Natural killer cell (primary cell): Measurements from ENCODE around the gene FALEC. TPM values are rescaled to one million over a fixed set of nuclear protein-coding genes. Genes with fewer than 3 reads are reported as not detected.
"Not testable (repeated sequence)": the region's sequence is repeated elsewhere in the genome, so short reads cannot be mapped to it uniquely, and the experiment has no call there.

ENCODE experiments used
- ATAC-seq, 3 donors: fragments of 150-1000 bp in 2 of 3; fragments of 200-7000 bp in 1 of 3; cut with Tn5 transposase; 1 replicate in 1 of 3; 2 replicates in 2 of 3; pipeline ENCODE4 v1.10.0; 2021; ENCODE audit warnings: mild to moderate bottlenecking in 2 of 3, moderate library complexity in 2 of 3
- DNase-seq, 2 donors: peaks; one replicate each; pipeline versions ENCODE4 v3.0.0 to v3.0.0-alpha.2; 2013 to 2021; ENCODE audit warnings: mixed read lengths in 1 of 2
- H3K27ac ChIP-seq: one replicate; pipeline ENCODE4 v1.5.1; 2013; ENCODE audit warnings: mild to moderate bottlenecking, low read length
- H3K27me3 ChIP-seq: one replicate; pipeline ENCODE4 v1.6.1; 2013; ENCODE audit warnings: low read length; ENCODE audit not compliant: control insufficient read depth, insufficient read depth
- H3K36me3 ChIP-seq: one replicate; pipeline ENCODE4 v1.6.1; 2013; ENCODE audit warnings: low read length; ENCODE audit not compliant: control insufficient read depth, insufficient read depth
- H3K4me1 ChIP-seq: one replicate; pipeline ENCODE4 v1.6.1; 2013; ENCODE audit warnings: low read length; ENCODE audit not compliant: control insufficient read depth, insufficient read depth
- H3K4me3 ChIP-seq: one replicate; pipeline ENCODE4 v1.5.1; 2013; ENCODE audit warnings: low read length
- H3K9me3 ChIP-seq: one replicate; pipeline ENCODE4 v1.6.1; 2013; ENCODE audit warnings: low read length; ENCODE audit not compliant: control insufficient read depth, insufficient read depth
- H3K27ac Mint-ChIP-seq, 2 donors: one replicate each; pipeline ENCODE4 v1.8.0; 2022; ENCODE audit warnings: mild to moderate bottlenecking in 2 of 2, mixed read lengths in 2 of 2, moderate library complexity in 1 of 2
- H3K27me3 Mint-ChIP-seq, 2 donors: one replicate each; pipeline ENCODE4 v1.8.0; 2022; ENCODE audit warnings: low read depth in 2 of 2, mixed read lengths in 2 of 2
- H3K36me3 Mint-ChIP-seq: one replicate; pipeline ENCODE4 v1.8.0; 2022; ENCODE audit warnings: mixed read lengths
- H3K4me1 Mint-ChIP-seq, 2 donors: one replicate each; pipeline ENCODE4 v1.8.0; 2022; ENCODE audit warnings: mixed read lengths in 2 of 2
- H3K4me3 Mint-ChIP-seq: one replicate; pipeline ENCODE4 v1.8.0; 2022; ENCODE audit warnings: mild to moderate bottlenecking, moderate library complexity, mixed read lengths
- H3K9me3 Mint-ChIP-seq, 2 donors: one replicate each; pipeline ENCODE4 v1.8.0; 2022; ENCODE audit warnings: mixed read lengths in 2 of 2
- WGBS: methylation state at CpG from one replicate; pipeline ENCODE4 v1.1.7; 2013; ENCODE audit warnings: missing lambda C conversion rate; ENCODE audit not compliant: insufficient coverage; 5-methylcytosine and 5-hydroxymethylcytosine counted together
- intact Hi-C: fragments of 100-400 bp; cut with micrococcal nuclease; formaldehyde crosslinking; loops from one replicate; pipeline ENCODE4 v1.14.2; 2022
- total RNA-seq, 4 donors: library from RNA; stranded (reverse); fragments of 120-200 nt in 1 of 4; gene quantifications; one replicate each; pipeline versions ENCODE4 v1.2.3 to v1.2.4, GENCODE V29; 2013 to 2022
- TF ChIP-seq, protein P1 (sequence below): fragments of 200-600 bp; IDR thresholded peaks from one replicate; pipeline ENCODE4 v1.8.0; 2022; ENCODE audit warnings: antibody characterized with exemption

The FALEC gene
- total RNA-seq, 3 donors from 2014 or later (not counting 1 experiment from before 2014, with no cell fraction given), result not detected

DNA sequence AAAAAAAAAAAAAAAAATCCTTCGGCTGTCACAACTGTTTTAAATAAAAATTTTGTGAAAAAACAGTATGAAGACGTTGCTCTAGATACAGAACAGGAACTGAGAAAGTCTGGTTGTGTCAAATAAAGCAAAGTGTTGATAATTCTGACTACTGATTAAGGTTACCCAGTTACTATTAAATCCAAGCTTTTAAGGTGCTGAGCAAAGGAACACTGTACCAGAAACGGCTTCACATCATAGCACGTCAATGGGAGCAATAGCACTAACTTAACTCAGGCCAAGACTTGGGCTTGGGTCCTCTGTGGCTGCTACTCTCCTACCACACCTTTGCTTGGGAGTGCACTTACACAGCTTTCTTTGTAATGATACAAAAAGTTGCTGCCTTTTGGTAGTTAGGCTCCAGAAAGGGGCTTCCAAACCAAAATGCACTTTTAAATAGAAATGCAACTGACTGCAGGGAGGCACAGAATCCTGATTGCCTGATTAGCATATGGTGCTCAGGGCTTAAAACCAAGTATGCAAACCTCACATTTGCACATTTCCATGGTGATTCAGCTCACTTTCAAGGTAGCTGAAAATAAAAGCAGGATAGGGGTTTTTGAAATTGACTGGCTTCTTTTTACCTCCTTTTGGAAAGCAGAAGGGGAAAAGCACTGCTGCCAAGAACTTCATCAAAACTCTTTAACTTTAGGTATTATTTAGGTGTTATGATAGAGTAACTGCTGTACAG, 57.5 kb downstream of the FALEC start:
- intact Hi-C loops, result loop anchor here (5.0 kb wide), 1 partner anchor 484 kb away; the partner anchor contains the start of gene CDC42SE1
- H3K36me3 ChIP-seq, result peaks cover 62% of the 10 kb centered on the region
- Mint-ChIP-seq H3K27ac (peak overlapping the region; percentile 96 to 99), H3K27me3 (no peaks in the 10 kb centered on the region), H3K9me3 (no peaks in the 10 kb centered on the region), H3K36me3 (peaks cover 34% of the 10 kb centered on the region), H3K4me3 (peak overlapping the region; percentile 57), H3K4me1 (peaks cover 74 to 81% of the 10 kb centered on the region in 2 donors)
- no peak overlapping the region for H3K4me3 ChIP-seq
- DNase-seq, result peak in 1 of 2 donors; percentile 42
- WGBS, result 36% methylated on average over 4 of the region's 4 CpGs
- H3K4me1 ChIP-seq, result peaks cover 68% of the 10 kb centered on the region
- TF ChIP-seq, protein P1, sequence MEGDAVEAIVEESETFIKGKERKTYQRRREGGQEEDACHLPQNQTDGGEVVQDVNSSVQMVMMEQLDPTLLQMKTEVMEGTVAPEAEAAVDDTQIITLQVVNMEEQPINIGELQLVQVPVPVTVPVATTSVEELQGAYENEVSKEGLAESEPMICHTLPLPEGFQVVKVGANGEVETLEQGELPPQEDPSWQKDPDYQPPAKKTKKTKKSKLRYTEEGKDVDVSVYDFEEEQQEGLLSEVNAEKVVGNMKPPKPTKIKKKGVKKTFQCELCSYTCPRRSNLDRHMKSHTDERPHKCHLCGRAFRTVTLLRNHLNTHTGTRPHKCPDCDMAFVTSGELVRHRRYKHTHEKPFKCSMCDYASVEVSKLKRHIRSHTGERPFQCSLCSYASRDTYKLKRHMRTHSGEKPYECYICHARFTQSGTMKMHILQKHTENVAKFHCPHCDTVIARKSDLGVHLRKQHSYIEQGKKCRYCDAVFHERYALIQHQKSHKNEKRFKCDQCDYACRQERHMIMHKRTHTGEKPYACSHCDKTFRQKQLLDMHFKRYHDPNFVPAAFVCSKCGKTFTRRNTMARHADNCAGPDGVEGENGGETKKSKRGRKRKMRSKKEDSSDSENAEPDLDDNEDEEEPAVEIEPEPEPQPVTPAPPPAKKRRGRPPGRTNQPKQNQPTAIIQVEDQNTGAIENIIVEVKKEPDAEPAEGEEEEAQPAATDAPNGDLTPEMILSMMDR, result no peak
- H3K27ac ChIP-seq, result peak overlapping the region; percentile 53
- no peaks in the 10 kb centered on the region for H3K27me3 ChIP-seq
- no peaks in the 10 kb centered on the region for H3K9me3 ChIP-seq
- no peak for ATAC-seq

- not testable (repeated sequence) for H3K4me3 ChIP-seq, H3K9me3 Mint-ChIP-seq, H3K9me3 ChIP-seq, H3K27me3 ChIP-seq, H3K27me3 Mint-ChIP-seq, ATAC-seq
- H3K4me3 Mint-ChIP-seq, result peak overlapping the region; percentile 57
- WGBS, result 54% methylated on average over 13 of the region's 13 CpGs
- Histone ChIP-seq H3K27ac (peak overlapping the region; percentile 53), H3K4me1 (peaks cover 62% of the 10 kb centered on the region), H3K36me3 (peaks cover 67% of the 10 kb centered on the region)
- peaks cover 72 to 78% of the 10 kb centered on the region in 2 donors for H3K4me1 Mint-ChIP-seq
- DNase-seq, result peak in 1 of 2 donors; percentile 33
- peak overlapping the region; percentile 96 to 99 for H3K27ac Mint-ChIP-seq
- peaks cover 40% of the 10 kb centered on the region for H3K36me3 Mint-ChIP-seq
- intact Hi-C loops, result loop anchor here (5.0 kb wide), 1 partner anchor 484 kb away; the partner anchor contains the start of gene CDC42SE1
These were observed 58.1 kb downstream of the FALEC start for GRCh38 chr1:150573648-150574071.

DNA sequence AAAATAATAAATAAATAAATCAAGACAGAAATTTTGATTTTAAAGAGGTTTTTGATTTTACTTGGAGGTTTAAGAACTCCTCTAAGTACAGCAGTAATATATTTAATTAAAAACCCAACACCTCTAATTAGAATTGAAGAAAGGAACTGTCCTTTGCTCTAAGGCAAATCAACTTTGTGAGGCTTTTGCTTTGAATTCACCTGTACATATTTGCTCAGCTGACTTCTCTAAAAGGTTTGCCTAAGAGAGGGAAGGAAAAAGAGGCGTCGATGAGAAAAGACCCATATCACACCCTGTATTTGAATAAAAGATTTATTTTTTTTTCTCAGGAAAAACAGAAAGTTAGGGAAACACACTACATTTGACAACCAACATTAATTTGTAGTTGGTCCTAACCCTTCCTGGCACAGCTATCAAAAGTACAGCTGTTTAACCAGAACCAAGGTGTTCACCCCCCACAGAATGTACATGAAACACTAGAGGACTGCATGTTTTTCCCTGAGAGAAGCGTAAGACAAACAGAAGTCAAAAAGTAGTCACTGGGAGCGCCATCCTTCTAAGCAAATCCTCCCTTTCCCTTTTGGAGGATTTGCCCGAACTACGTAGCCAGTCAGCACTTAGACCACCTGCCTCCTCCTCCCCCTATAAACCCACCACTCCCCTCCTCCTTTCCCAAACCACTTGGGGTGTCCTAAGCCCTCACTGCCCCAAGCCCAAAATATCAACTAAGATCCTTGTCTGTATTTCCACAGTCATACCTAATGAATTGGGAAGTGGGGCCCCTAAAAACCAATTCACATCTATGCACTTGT, 58.9 kb downstream of the FALEC start:
- peaks cover 40% of the 10 kb centered on the region for H3K36me3 Mint-ChIP-seq
- no peaks in the 10 kb centered on the region for H3K9me3 ChIP-seq
- peak overlapping the region; percentile 100 for H3K4me3 Mint-ChIP-seq
- no peaks in the 10 kb centered on the region for H3K9me3 Mint-ChIP-seq
- H3K4me3 ChIP-seq, result peak overlapping the region; percentile 79
- TF ChIP-seq, protein P1, result no peak
- peak overlapping the region; percentile 96 to 99 for H3K27ac Mint-ChIP-seq
- H3K27me3 ChIP-seq, result no peaks in the 10 kb centered on the region
- peaks cover 67 to 70% of the 10 kb centered on the region in 2 donors for H3K4me1 Mint-ChIP-seq
- H3K27ac ChIP-seq, result peak overlapping the region; percentile 46
- 46% methylated on average over 4 of the region's 6 CpGs for WGBS
- ATAC-seq, result no peak
- intact Hi-C loops, result loop anchor here (5.0 kb wide), 1 partner anchor 483 kb away; the partner anchor contains the start of gene CDC42SE1
- no peaks in the 10 kb centered on the region for H3K27me3 Mint-ChIP-seq
- peaks cover 70% of the 10 kb centered on the region for H3K36me3 ChIP-seq
- peaks cover 54% of the 10 kb centered on the region for H3K4me1 ChIP-seq
- DNase-seq, result peak in 1 of 2 donors; percentile 51

GRCh38 chr1:150575072-150575489, 59.5 kb downstream of the FALEC start:
- Histone ChIP-seq H3K36me3 (peaks cover 70% of the 10 kb centered on the region), H3K9me3 (no peaks in the 10 kb centered on the region), H3K4me3 (peak overlapping the region; percentile 79), H3K27me3 (no peaks in the 10 kb centered on the region), H3K27ac (peak overlapping the region; percentile 46), H3K4me1 (peaks cover 53% of the 10 kb centered on the region)
- no peaks in the 10 kb centered on the region for H3K9me3 Mint-ChIP-seq
- peak overlapping the region; percentile 100 for H3K4me3 Mint-ChIP-seq
- H3K4me1 Mint-ChIP-seq, result peaks cover 64 to 68% of the 10 kb centered on the region in 2 donors
- intact Hi-C loops, result no loop called here
- ATAC-seq, result no peak
- TF ChIP-seq, protein P1, result no peak
- peak in 1 of 2 donors; percentile 18 for DNase-seq
- no peaks in the 10 kb centered on the region for H3K27me3 Mint-ChIP-seq
- 5% methylated on average over 1 of the region's 4 CpGs for WGBS
- peak overlapping the region; percentile 96 to 99 for H3K27ac Mint-ChIP-seq
- peaks cover 36% of the 10 kb centered on the region for H3K36me3 Mint-ChIP-seq
